Measurements from ENCODE around the gene NIPAL3.

The NIPAL3 gene

DNA sequence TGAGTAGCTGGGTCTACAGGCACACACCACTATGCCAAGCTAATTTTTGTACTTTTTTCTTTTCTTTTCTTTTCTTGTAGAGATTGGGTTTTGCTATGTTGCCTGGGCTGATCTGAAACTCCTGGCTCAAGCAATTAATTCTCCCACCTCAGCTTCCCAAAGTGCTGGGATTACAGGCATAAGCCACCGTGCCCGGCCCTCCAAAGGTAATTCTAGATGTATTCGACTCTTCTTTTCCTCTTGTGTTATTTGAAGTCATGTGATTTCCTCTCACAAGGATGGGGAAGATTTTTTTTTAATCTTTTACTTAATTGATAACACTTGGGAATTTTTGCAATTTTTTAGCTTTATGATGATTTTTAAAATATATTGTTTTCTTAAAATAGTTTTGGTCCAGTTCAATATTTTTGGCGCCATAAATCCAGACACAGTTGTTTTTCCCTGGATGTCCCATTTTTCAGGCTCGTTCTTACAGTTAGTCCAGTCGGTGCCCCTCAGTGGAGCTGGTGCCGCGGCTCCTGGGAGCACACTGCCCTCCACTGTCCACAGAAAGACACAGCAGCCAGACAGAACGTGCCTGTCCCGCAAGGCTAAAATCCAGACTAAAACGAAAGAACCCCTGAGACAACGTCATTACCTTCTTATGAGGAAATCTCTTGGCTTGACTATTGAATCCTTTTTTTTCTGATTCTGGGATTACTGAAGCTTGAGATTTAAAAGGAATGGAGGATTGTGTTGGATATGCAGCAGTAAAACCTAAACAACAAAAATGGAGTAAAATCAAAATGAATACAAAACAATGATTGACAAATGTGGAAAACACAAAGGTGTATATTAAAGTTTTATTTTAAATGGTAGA, 24.4 kb upstream of the NIPAL3 start:
- peak; percentile 60 for DNase-seq (ENCODE audit: low spot score)
- FAIRE-seq: peak; percentile 42

GRCh38 chr1:24391882-24392603, 23.6 kb upstream of the NIPAL3 start:
- no peak for DNase-seq (ENCODE audit: low spot score)
- no peak for FAIRE-seq

GRCh38 chr1:24392604-24392946, 23.0 kb upstream of the NIPAL3 start:
- DNase-seq (ENCODE audit: low spot score) (no peak), FAIRE-seq (no peak)

GRCh38 chr1:24392982-24393650, 22.5 kb upstream of the NIPAL3 start:
- FAIRE-seq: no peak
- DNase-seq (ENCODE audit: low spot score): no peak

- DNase-seq (ENCODE audit: low spot score) (peak; percentile 74), FAIRE-seq (peak; percentile 86)
These were observed 21.7 kb upstream of the NIPAL3 start for GRCh38 chr1:24393892-24394291.

DNA sequence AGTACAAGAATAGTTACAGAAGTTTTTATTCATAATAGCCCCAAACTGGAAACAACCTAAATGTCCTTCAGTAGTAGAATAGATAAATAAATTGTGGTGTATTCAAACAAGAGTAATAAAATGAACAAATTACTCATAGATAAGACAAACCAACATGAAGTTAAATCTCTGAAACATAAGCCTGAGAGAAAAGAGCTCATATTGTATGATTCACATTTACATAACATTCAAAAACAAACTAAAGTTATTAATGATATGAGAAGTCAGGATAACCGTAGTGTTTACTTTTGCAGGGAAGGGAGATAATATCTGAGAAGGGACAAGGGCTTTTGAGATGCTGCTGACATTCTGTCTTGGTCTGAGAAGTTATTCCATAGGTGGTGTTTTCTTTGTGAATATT, 15.5 kb upstream of the NIPAL3 start:
- DNase-seq (ENCODE audit: low spot score): no peak
- FAIRE-seq: no peak

GRCh38 chr1:24403806-24404205, 11.8 kb upstream of the NIPAL3 start:
- DNase-seq (ENCODE audit: low spot score) (no peak), FAIRE-seq (no peak)

- FAIRE-seq (no peak), DNase-seq (ENCODE audit: low spot score) (no peak)
These were observed 8.8 kb upstream of the NIPAL3 start for GRCh38 chr1:24406788-24407187.

GRCh38 chr1:24409535-24409934, 6.1 kb upstream of the NIPAL3 start:
- FAIRE-seq: peak; percentile 88

DNA sequence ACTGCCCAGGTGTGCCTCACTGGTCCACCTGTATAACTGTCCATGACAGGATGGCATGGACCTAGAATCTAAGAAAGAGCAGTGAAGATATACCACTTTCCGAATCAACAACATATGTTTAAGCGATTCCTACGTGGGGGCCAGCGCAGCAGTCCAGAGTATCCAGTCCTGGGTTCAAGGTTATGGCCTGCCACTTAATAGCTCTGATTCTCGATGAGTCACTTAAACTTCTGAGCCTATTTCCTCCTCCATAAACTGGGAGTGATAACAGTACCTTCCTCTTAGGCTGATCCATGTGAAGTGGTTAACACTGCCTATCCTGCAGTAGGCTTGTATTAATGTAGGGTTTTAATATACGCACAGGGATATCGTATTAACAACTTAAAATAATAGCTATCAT, 4.9 kb upstream of the NIPAL3 start:
- DNase-seq (ENCODE audit: low spot score): no peak
- FAIRE-seq: no peak

More at GRCh38 chr1:24409535-24409934, 6.1 kb upstream of the NIPAL3 start:
- peak; percentile 81 for DNase-seq (ENCODE audit: low spot score)

GRCh38 chr1:24411963-24412362, 3.6 kb upstream of the NIPAL3 start:
- FAIRE-seq (peak; percentile 84), DNase-seq (ENCODE audit: low spot score) (peak; percentile 93)

- FAIRE-seq (no peak), DNase-seq (ENCODE audit: low spot score) (no peak)
These were observed 3.2 kb upstream of the NIPAL3 start for GRCh38 chr1:24412408-24412807.

GRCh38 chr1:24413350-24414163, 2.0 kb upstream of the NIPAL3 start, which contains the start of gene STPG1:
TSS of gene STPG1 (minus strand) at chr1:24413782. CDS start at chr1:24401388, 12,394 bp downstream.
- FAIRE-seq (peak; percentile 77), DNase-seq (ENCODE audit: low spot score) (peak; percentile 83)

- FAIRE-seq (no peak), DNase-seq (ENCODE audit: low spot score) (no peak)
These were observed 748 bp upstream of the NIPAL3 start for GRCh38 chr1:24414775-24415333.

GRCh38 chr1:24415910-24416665, 486 bp downstream of the NIPAL3 start:
- no peak for DNase-seq (ENCODE audit: low spot score)
- no peak for FAIRE-seq

DNA sequence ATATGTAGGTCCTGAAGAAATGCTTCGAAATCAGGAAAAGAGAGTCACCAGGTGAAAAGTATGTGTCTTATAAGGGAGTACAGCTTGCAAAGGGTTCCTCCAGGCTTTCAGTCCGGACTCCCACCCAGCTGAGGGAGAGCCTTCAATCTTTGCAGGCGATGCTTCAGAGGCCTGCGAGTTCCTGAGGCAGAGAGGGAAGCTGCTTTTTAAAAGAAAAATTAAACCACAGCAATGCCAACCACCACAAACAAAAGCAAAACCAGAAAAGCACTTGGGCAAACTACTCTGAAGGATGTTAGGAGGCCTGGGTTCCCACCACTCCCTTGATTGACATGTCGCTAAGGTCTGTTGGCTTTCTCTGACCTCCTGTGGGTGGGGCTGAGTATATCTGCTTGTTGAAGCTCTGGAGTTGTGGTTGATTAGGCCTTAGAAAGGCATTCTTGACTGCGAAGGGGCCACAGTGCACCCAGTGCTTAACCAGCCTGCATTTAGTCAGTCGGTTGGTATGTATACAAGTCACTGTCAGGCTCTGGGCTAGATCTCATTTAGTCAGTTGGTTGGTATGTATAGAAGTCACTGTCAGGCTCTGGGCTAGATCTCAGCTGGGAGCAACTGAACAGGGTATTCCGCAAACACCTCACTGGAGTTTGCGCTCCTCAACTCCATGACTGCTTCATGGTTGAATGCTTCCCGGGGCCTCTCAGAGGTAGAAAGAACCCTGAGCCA, 1.2 kb downstream of the NIPAL3 start:
- FAIRE-seq: peak; percentile 91

GRCh38 chr1:24417681-24418080, 2.1 kb downstream of the NIPAL3 start:
- DNase-seq (ENCODE audit: low spot score) (no peak), FAIRE-seq (no peak)

More for the DNA sequence above, 1.2 kb downstream of the NIPAL3 start:
- peak; percentile 99 for DNase-seq (ENCODE audit: low spot score)

GRCh38 chr1:24418898-24419628, 3.5 kb downstream of the NIPAL3 start:
- no peak for DNase-seq (ENCODE audit: low spot score)
- no peak for FAIRE-seq

DNA sequence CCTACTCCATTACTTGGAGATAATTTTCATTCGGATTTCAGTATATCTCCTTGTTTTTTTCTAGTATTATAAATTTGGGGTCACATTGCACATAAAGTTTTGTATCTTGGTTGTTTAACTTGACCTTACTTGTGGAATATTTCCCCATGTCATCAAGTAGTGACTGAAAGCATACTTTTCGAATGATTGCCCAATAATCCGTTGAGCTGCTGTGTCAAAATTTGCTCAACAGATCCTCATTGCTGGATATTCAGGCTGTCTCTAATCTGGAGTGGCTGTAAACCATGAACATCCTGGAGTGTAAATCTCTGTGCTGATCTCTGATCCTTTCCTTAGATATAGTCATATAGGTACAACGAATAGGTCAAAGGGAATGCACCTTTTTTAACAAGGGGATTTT, 4.9 kb downstream of the NIPAL3 start:
- DNase-seq (ENCODE audit: low spot score): no peak
- FAIRE-seq: no peak

Data from RCC 7860 (cell line).